Adipocyte (in vitro differentiated cells): Measurements from ENCODE around the gene NDUFAF3.

ENCODE experiments used
- DNase-seq: peaks from one replicate; pipeline ENCODE4 v3.0.0-alpha.2; 2015; ENCODE audit warnings: low read depth
- H3K27me3 ChIP-seq: replicated peaks from 2 replicates; pipeline ENCODE4 v1.7.0; 2013; ENCODE audit warnings: mild to moderate bottlenecking, low read length, moderate library complexity; ENCODE audit not compliant: control insufficient read depth, insufficient read depth
- H3K36me3 ChIP-seq: 2 replicates; pipeline ENCODE4 v1.7.0; 2013; ENCODE audit warnings: low read length, mild to moderate bottlenecking, moderate library complexity; ENCODE audit not compliant: control insufficient read depth, insufficient read depth, severe bottlenecking
- H3K4me1 ChIP-seq: 2 replicates; pipeline ENCODE4 v1.7.0; 2013; ENCODE audit warnings: mild to moderate bottlenecking, low read length, moderate library complexity; ENCODE audit not compliant: control insufficient read depth, insufficient read depth
- H3K4me3 ChIP-seq: 2 replicates; pipeline ENCODE4 v1.7.0; 2013; ENCODE audit warnings: mild to moderate bottlenecking, low read length, moderate library complexity
- H3K9ac ChIP-seq: 2 replicates; pipeline ENCODE4 v1.7.0; 2013; ENCODE audit warnings: mild to moderate bottlenecking, low read length, moderate library complexity
- H3K9me3 ChIP-seq: 2 replicates; pipeline ENCODE4 v1.7.0; 2013; ENCODE audit warnings: mild to moderate bottlenecking, low read length, moderate library complexity; ENCODE audit not compliant: control insufficient read depth

Gene NDUFAF3

GRCh38 chr3:49013738-49014660, 7.9 kb upstream of the NDUFAF3 start:
- no peak for DNase-seq
- Histone ChIP-seq H3K9me3 (no peaks in the 10 kb centered on the region), H3K36me3 (peaks cover 27% of the 10 kb centered on the region), H3K9ac (no peak overlapping the region), H3K27me3 (no peaks in the 10 kb centered on the region), H3K4me3 (no peak overlapping the region), H3K4me1 (peaks cover 12% of the 10 kb centered on the region)

GRCh38 chr3:49015072-49015471, 6.8 kb upstream of the NDUFAF3 start:
- Histone ChIP-seq H3K27me3 (no peaks in the 10 kb centered on the region), H3K9me3 (no peaks in the 10 kb centered on the region), H3K36me3 (peaks cover 27% of the 10 kb centered on the region), H3K4me1 (peaks cover 22% of the 10 kb centered on the region), H3K4me3 (no peak overlapping the region), H3K9ac (no peak overlapping the region)
- no peak for DNase-seq

GRCh38 chr3:49015765-49016164, 6.2 kb upstream of the NDUFAF3 start:
- H3K27me3 ChIP-seq, result no peaks in the 10 kb centered on the region
- H3K4me3 ChIP-seq, result no peak overlapping the region
- H3K36me3 ChIP-seq, result peaks cover 27% of the 10 kb centered on the region
- no peak for DNase-seq
- peaks cover 26% of the 10 kb centered on the region for H3K4me1 ChIP-seq
- no peaks in the 10 kb centered on the region for H3K9me3 ChIP-seq
- H3K9ac ChIP-seq, result no peak overlapping the region

GRCh38 chr3:49016414-49017228, 5.3 kb upstream of the NDUFAF3 start:
- Histone ChIP-seq H3K4me3 (no peak overlapping the region), H3K27me3 (no peaks in the 10 kb centered on the region), H3K9ac (peak overlapping the region; percentile 88), H3K4me1 (peaks cover 26% of the 10 kb centered on the region), H3K9me3 (no peaks in the 10 kb centered on the region), H3K36me3 (peaks cover 27% of the 10 kb centered on the region)
- DNase-seq, result no peak

- Histone ChIP-seq H3K4me3 (peak overlapping the region; percentile 91), H3K27me3 (no peaks in the 10 kb centered on the region), H3K9ac (peak overlapping the region; percentile 88), H3K4me1 (peaks cover 27% of the 10 kb centered on the region), H3K36me3 (peaks cover 27% of the 10 kb centered on the region), H3K9me3 (no peaks in the 10 kb centered on the region)
- DNase-seq, result peak; percentile 21
These were observed 4.5 kb upstream of the NDUFAF3 start for GRCh38 chr3:49017229-49017970.

GRCh38 chr3:49017971-49018706, 3.8 kb upstream of the NDUFAF3 start, which contains the start of gene DALRD3:
Gene DALRD3 (minus strand): TSS chr3:49018580. CDS start chr3:49018564, 16 bp downstream.
- no peaks in the 10 kb centered on the region for H3K9me3 ChIP-seq
- peak; percentile 80 for DNase-seq
- peak within 1 kb of the TSS; percentile 88 for H3K9ac ChIP-seq
- H3K27me3 ChIP-seq, result no peaks in the 10 kb centered on the region
- H3K4me3 ChIP-seq, result peak within 1 kb of the TSS; percentile 91
- H3K36me3 ChIP-seq, result peaks cover 20% of the 10 kb centered on the region
- peaks cover 34% of the 10 kb centered on the region for H3K4me1 ChIP-seq

- peak overlapping the region; percentile 91 for H3K4me3 ChIP-seq
- H3K4me1 ChIP-seq, result peaks cover 37% of the 10 kb centered on the region
- H3K9ac ChIP-seq, result peak overlapping the region; percentile 88
- no peaks in the 10 kb centered on the region for H3K27me3 ChIP-seq
- H3K36me3 ChIP-seq, result peaks cover 21% of the 10 kb centered on the region
- no peaks in the 10 kb centered on the region for H3K9me3 ChIP-seq
- no peak for DNase-seq
These were observed 3.3 kb upstream of the NDUFAF3 start for GRCh38 chr3:49018707-49019006.

- DNase-seq, result peak; percentile 52
- no peaks in the 10 kb centered on the region for H3K27me3 ChIP-seq
- H3K36me3 ChIP-seq, result peaks cover 27% of the 10 kb centered on the region
- peaks cover 37% of the 10 kb centered on the region for H3K4me1 ChIP-seq
- H3K4me3 ChIP-seq, result peak overlapping the region; percentile 94
- peak overlapping the region; percentile 94 for H3K9ac ChIP-seq
- no peaks in the 10 kb centered on the region for H3K9me3 ChIP-seq
These were observed 2.0 kb upstream of the NDUFAF3 start for GRCh38 chr3:49019941-49020329.

GRCh38 chr3:49020330-49021212, 1.4 kb upstream of the NDUFAF3 start:
- peaks cover 40% of the 10 kb centered on the region for H3K4me1 ChIP-seq
- H3K27me3 ChIP-seq, result no peaks in the 10 kb centered on the region
- peak; percentile 62 for DNase-seq
- H3K4me3 ChIP-seq, result peak overlapping the region; percentile 94
- peak overlapping the region; percentile 94 for H3K9ac ChIP-seq
- no peaks in the 10 kb centered on the region for H3K9me3 ChIP-seq
- H3K36me3 ChIP-seq, result peaks cover 27% of the 10 kb centered on the region
